NCI-H446 (cell line): Measurements from ENCODE around the gene ERMARD.

Source experiments
- DNase-seq, 2 experiments: peaks; one replicate each; lab custom pipeline; 2025; lab: John Stamatoyannopoulos, UW

The ERMARD gene

DNA sequence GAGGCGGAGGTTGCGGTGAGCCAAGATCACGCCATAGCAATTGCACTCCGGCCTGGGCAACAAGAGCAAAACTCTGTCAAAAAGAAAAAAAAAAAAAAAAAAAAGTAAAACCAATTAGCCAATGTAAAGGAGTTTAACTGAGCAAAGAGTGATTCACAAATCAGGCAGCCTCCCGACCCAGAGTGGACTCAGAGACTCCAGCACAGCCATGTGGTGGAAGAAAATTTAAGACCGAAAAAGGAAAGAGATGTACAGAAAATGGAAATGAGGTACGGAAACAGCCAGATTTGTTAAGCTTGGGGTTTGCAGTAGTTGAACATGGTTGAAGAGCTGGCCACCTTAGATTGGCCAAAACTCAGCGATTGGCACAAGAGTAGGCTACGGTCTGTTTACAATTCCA, 51.4 kb downstream of the ERMARD start:
- DNase-seq, result no peak

DNA sequence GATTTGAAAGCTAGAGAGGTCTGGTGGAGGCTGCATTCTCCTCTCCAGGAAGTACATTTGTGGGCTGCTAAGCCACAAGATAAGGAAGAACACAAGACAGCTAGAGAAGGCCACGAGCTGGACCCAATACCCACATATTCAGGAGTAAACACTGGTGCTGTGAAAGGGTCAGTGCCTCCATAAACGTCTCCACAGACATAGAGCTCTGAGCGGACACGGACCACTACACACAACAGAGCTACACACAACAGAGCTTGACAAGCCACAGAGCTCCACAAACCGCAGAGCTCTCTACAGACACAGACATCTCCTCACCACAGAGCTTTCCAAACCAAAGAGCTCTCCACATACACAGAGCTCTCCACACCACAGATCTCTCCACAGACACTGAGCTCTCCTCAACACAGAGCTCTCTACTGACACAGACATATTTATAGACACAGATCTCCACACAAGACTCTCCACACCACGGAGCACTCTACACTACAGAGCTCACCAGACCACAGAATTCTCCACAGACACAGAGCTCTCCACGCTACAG, 51.9 kb downstream of the ERMARD start:
- no peak for DNase-seq

DNA sequence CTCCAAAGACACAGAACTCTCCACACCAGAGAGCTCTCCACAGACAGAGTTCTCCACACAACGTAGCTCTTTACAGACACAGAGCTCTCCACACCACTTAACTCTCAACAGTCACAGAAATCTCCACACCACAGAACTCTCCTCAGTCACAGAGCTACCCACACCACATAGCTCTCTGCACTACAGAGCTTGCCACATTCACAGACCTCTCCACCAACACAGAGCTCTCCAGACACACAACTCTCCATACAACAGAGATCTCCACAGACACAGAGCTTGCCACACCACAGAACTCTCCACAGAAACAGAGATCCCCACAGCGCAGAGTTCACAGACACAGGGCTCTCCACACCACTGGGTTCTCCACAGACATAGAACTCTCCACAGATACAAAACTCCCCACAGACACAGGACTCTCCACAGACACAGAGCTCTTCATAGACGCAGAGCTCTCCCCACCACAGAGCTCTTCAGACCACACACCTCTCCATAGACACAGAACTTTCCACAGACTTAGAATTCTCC, 52.5 kb downstream of the ERMARD start:
- DNase-seq, result no peak

DNA sequence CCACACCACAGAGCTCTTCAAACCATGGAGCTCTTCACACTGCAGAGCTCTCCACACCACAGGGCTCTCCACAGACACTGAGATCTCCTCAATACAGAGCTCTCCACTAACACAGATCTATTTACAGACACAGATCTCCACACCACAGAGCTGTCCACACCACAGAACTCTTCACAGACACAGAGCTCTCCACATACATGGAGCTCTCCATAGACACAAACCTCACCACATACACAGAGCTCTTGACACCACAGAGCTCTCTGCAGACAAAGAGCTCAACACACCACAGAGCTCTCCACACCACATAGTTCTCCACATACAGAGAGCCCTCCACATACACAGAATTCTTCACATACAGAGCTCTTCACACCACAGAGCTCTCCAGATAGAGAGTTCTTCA, 53.0 kb downstream of the ERMARD start:
- DNase-seq, result no peak

DNA sequence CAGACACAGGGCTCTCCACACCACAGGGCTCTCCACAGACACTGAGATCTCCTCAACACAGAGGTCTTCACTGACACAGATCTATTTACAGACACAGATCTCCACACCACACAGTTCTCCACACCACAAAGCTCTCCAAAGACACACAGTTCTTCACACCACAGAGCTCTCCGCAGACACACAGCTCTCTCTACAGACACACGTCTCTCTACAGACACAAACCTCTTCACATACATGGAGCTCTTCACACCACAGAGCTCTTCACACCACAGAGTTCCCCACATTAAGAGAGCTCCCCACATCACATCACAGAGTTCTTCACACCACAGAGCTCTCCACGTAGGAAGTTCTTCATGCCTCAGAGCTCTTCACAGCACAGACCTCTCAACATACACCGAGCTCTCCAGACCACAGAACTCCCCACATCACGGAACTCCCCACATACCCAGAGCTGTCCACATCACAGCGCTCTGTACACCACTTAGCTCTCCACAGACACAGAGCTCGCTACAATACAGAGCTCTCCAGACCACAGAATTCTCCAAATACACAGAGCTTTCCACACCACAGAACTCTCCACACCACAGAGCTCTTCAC, 53.9 kb downstream of the ERMARD start:
- DNase-seq, result no peak

DNA sequence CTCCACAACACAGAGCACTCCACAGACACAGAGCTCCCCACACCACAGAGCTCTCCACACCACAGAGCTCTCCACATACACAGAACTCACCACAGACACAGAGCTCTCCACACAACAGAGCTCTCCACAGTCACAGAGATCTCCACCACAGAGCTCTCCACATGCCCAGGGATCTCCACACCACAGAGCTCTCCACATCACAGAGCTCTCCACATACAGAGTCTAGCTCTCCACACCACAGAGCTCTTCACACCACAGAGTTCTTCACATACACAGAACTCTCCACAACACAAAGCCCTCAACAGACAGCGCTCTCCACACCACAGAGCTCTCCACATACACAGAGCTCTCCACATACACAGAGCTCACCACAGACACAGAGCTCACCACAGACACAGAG, 55.3 kb downstream of the ERMARD start:
- no peak for DNase-seq

DNA sequence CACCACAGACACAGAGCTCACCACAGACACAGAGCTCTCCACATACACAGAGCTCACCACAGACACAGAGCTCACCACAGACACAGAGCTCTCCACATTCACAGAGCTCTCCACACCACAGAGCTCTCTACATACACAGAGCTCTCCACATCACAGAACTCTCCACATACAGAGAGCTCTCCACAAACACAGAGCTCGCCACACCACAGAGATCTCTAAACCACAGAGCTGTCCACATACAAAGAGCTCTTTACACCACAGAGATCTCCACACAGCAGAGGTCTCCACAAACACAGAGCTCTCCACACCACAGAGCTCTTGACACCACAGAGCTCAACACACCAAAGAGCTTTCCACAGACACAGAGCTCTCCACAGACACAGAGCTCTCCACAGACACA, 55.8 kb downstream of the ERMARD start:
- DNase-seq, result no peak

DNA sequence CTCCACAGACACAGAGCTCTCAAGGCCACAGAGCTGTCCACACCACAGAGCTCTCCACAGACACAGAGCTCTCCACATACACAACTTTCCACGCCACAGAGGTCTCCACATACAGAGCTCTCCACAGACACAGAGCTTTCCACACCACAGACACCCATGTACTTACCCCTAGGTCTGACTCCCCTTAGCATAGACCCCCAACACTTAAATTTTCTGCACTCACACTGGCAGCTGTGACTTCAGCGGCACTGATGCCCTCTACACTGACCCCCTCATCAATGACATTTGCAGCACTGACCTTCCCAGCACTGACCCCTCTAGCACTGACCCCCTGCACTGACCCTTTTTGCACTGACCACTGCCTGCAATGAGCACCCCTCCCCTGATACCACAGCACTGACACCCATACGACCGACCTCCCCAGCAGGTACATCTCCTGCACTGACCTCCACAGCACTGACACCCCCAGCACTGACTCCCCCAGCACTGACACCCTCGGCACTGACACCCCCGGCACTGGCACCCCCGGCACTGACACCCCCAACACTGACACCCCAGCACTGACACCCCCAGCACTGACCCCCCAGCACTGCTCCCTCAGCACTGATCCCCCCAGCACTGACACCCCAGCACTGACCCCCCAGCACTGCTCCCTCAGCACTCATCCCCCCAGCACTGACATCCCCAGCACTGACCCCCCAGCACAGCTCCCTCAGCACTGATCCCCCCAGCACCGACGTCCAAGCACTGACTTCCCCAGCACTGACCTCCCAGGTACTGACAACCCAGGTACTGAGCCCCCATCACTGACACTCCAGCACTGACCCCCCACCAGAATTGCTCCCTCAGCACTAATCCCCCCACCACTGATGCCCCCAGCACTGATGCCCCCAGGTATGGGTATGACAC, 56.5 kb downstream of the ERMARD start:
- DNase-seq, result no peak

DNA sequence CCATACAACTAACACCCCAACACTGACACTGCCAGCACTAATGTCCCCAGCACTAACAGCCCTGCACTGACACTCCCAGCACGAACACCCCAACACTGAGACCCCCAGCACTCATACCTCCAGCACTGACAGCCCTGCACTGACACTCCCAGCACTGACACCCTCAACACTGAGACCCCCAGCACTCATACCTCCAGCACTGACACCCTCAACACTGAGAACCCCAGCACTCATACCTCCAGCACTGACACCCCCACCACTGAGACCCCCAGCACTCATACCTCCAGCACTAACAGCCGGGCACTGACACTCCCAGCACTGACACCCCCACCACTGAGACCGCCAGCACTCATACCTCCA, 57.2 kb downstream of the ERMARD start:
- no peak for DNase-seq

DNA sequence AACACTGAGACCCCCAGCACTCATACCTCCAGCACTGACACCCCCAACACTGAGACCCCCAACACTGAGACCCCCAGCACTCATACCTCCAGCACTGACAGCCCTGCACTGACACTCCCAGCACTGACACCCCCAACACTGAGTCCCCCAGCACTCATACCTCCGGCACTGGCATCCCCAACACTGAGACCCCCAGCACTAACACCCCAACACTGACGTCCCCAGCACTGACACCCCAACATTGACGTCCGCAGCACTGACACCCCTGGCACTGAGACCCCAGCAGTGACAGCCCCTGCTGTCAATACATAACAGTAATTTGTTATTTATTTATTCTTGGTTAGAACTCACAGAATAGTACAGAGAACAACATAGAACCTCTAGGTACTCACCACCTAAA, 58.0 kb downstream of the ERMARD start:
- DNase-seq, result no peak

DNA sequence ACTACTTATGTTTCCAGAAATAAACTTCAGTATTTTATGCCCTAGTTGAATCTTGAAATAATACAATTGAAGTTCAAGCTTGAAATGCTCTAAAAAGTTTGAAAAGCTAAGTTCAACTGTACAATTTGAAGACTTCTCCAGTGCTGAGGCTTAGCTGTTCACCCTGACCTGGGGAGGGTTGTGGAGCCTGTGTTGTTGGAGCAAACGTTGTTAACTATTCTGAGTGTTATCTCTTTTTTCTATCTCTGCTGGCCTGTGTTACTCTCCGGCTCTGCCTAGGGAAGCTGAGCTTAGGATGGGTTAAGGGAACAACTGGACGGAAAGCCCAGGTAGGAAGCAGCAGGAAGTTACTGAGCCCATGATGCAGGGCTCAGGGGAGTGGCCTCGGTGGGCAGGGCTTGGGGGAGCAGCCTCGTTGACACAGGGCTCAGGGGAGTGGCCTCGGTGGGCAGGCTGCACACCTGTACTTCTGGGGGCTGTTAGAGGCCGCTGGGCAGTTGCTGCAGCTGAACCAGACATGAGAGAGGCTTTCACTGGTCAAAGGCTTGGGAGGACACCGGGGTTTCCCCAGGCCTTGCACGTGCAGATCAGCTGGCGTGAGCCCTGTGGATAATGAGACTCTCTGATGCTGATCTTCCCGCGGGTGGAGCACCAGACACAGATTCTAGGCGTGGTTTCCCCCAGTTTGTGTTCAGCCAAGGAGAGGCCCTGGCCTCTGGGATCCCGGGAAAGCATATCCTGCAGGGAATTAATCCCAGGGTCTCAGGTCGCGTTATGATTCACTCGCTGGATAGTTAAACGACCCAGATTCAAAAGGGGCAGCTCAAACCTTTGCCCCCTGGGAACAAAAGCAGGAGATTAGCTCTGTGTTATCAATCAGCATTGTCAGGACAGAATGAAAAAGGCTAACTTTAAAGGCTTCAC, 58.9 kb downstream of the ERMARD start:
- no peak for DNase-seq

DNA sequence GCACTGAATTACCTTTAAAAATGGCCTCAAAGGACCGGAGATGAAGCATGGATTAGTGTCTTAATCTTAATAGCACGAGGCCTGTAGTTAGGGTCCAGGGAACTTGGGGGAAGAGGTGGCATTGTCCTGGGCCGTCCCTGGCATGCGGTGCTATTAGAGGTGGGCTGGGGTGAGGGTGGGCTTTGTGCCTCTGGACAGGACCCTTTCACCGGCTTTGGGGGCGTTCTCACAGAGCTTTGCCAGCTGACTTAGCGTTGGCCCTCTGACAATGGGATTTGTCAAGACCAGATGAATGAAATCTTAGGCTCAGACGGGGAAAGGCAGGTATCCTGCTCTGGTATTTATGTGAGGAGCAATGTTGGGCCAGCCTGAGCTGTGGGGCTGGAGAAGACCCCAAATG, 59.6 kb downstream of the ERMARD start:
- no peak for DNase-seq

DNA sequence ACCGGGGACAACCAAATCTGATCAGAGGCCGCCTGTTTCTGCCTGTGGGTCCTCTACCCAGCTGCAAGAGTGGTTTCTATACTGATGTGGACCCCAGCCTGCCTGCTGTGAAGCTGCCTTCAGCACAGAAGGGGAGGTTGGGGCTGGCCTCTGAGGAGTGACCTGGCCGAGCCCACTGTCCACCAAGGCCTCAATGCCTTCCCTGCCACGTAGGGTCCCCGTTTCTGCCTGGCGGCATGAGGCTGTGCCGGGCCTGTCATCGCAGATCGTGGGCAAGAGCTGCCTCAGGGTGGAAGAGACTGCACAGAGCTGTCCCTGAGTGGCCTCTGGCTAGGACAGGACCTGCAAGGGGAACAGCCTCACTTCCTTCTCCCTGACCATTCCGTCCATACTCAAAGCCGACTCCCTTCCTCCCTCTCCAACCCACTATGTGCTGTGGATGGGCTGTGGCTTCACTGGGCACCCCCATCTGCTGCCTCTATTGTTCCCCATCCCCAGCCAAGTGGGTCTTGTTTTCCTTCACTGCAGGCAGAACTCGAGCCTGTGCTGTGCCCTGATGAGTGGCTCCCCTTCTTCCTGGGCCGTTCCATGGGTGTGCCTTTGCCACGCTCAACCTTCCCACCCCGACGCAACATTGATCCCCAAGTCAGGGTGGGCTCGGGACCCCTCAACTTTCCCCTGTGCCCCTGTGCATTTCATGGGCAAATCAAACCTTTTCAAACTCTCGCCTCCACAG, 60.3 kb downstream of the ERMARD start:
- no peak for DNase-seq

DNA sequence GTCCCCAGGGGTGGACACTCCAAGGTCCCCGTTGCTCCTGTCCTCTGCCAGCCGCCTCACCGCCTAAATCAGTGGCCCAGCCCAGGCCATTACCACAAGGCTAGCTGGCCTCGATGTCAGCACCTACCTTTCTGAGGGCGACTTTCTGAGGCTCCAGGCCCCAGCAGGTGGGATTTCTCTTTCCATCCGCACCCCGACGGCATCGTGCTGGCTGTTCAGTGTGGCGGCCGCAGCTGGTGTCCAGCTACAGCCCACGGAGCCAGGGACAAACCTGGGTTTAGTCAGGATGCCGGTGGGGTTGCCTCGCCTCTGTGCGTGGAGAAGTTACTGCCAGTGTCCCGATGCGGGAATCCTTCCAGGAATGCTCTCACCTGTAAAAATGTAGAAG, 60.8 kb downstream of the ERMARD start:
- DNase-seq, result no peak

DNA sequence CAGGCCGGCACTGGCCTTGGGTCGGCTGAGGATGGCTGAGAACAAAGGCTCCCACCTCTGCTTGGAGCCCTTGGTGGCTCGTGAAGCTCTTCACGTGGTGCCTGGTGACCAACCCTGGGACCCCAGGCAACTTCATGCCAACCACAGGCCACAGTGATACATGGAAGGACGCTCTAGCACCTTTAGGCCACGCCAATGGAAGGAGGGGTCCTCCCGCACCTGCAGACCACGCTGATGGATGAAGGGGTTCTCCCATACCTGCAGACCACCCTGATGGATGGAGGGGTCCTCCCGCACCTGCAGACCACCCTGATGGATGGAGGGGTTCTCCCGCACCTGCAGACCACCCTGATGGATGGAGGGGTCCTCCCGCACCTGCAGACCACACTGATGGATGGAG, 62.5 kb downstream of the ERMARD start:
- DNase-seq, result no peak

DNA sequence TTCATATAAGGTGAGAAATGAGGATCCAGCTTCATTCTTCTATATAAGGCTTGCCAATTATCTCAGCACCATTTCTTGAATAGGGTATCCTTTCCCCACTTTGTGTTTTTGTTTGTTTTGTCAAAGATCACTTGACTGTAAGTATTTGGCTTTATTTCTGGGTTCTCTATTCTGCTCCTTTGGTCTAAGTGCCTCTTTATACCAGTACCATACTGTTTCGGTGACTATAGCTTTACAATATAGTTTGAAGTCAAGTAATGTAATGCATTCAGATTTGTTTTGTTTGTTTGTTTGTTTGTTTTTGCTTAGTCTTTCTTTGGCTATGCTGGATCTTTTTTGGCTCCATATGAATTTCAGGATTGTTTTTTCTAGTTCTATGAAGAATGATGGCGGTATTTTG, 64.6 kb downstream of the ERMARD start:
- DNase-seq, result no peak

DNA sequence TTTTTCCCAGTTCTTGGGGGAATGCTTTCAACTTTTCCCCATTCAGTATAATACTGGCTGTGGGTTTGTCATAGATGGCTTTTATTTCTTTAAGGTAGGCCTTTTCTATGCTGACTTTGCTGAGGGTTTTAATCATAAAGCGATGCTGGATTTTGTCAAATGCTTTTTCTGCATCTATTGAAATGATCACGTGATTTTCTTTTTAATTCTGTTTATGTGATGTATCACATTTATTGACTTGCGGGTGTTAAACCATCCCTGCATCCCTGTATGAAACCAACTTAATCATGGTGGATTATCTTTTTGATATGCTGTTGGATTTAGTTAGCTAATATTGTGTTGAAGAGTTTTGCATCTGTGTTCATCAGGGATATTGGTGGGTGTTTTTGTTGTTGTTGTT, 65.6 kb downstream of the ERMARD start:
- no peak for DNase-seq

DNA sequence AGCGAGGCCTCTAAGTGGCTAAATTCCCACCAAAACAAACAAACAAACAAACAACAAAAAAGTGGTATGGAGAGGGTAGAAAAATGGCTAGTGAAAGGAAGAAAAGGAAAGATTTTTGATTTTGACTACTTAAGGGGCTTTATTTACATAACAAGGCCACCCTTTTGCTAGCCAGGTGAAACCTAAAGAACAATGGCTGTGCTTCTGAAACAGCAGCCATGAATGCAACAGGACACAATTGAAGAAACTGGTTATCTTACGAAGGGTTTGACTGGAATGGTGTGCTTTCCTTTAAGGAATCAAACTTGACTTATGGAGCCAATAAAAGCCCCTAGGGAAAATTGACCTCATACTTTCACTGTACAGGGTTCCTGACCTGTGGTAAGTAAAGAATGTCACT, 68.9 kb downstream of the ERMARD start:
- no peak for DNase-seq

DNA sequence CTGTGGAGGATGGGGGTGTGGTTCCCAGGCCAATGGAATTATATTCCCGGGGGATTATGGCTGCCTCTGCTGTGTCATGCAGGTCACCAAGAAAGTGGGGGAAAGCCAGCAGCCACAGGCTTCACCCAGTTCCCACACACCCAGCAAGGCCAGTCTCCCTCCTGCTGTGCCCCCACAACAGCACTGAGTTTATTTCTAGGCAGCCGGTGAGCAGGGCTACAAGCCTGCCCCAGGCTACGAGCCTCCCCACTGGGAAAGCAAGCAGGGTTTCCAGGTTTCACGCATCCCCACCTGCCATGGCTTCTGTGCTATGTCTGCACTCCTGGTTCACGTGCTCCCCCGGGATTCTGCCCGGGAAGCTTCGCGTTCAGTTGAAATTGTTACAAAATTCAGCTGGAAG, 72.6 kb downstream of the ERMARD start:
- DNase-seq, result no peak

DNA sequence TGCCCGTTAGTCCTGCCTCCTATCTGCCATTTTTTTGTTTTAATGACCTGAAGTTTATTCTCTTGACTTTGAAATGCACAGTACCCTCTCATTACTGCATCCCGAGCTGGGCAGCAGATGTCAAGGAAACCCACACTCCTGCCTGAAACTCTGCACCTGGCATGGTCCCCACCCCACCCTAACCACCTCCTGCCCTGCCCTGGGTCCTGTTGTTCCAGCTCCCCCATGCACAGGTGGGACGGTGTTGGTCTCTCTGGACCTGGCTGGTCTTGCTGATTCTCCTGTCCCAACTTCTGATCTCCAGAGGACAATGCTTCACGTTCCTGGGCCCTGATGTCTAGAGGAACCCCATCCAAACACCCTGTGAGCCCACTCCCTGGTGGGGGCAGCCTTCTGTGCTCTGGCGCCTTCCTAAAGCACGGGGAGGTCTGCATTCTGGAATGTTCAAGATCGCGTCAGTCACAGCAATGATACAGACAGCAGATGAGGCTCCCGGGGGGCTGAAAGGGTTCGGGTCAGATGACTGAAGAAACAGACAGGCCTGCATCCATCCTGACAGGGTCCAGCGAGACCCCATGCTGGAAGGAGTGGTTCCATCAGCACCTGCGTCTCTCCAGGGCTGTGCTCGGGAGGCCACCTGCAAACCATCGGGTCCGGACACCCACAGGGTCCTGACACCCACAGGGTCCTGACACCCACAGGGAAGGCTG, 73.6 kb downstream of the ERMARD start:
- no peak for DNase-seq
